Islet precursor cell (in vitro differentiated cells): ENCODE results near the gene TNFRSF14.
"Not testable (repeated sequence)": the region's sequence is repeated elsewhere in the genome, so short reads cannot be mapped to it uniquely, and the experiment has no call there.

Experiments
- DNase-seq: peaks from one replicate; pipeline ENCODE4 v3.0.0-alpha.2; 2018

Gene TNFRSF14

DNA sequence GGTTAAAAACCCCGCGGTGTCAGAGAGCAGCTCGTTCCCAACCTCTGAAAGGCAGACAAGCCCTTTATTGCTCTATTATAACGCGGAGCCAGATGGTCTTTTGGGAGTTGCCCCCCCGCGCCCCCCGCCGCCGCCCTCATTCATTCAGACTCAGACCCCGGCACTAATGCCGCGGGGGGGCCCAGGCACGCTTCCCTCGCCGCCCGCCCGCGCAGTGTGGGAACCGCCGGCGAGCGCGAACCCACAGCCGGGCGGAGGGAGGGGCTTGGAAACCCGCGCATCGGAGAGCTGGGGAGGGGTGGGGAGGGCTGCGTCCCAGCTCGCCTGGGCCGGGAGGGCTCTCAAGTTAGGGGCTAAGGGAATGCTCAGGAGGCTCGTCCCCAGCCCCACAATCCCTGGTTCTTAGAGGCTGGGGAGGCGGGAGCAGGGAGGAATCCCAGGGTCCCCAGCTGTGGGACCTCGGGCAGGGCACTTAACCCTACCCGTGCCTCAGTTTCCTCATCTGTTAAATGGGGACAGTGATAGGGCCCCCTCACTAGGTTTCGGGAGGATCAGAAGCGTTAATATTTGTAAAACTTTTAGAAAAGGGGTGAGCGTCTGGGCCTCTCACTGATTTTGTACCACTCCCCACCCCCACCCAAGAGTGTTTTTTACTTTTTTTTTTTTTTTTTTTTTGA is 15.2 kb upstream of the TNFRSF14 start:
- DNase-seq: no peak

DNA sequence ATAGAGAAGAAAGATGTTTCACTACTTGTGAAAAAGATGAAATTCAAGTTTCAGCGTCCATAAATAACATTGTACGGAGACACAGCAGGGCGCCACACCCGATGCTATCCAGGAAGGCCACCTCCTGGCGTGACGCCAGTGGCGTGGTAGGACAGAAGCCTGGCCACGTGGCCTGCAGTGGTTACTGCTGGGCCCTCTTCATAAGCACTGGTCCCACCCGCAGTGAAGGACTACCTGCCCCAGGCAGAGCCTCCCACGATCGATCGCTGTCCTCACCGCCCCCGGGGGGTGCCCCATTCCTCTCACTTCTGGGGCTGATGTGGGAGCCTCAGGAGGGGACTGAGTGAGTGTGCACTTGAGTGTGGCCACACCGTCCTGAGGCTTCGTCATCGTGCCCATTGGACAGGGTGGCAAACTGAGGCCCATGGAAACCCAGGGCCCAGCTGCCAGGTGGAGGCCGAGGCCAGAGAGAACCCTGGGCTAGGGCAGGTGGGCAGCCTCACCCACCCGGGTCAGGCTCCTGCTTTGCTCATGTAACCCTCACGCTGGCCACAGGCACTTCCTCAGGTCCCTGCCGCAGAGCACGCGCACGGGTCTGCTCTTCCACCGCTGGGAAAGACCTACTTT is 14.4 kb upstream of the TNFRSF14 start:
- no peak for DNase-seq

DNA sequence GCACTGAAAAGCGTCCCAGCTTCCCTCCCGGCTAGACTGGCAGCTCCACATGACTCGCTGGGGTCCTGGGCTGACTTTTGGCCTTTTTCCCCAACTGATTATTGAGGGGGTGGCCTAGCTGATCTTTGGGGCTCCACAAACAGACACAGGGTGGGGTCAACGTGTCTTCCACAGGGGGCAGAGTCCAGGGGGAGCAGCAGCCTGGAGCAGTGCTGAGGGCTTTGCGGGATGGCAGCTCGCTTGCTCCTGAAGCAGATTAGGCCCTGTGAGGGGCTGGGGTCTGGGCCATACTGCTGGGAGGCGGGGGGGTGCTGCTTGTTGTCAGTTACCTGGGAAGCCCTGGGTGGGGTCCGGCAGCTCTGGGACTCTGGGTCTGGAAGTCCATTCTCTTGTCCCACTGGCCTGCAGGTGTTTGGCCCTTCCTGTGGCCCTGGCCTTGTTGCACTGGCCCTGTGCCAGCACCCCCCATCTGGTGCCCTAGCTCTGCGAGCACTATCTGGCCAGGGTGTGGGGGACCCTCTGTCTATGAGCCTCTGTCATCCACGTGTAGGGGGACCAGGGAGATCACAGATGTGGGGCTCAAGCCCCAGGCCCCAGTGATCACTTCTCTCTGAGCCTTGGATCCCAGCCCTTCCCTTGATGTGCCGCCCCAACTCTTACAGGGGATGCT is 13.8 kb upstream of the TNFRSF14 start:
- DNase-seq: no peak

DNA sequence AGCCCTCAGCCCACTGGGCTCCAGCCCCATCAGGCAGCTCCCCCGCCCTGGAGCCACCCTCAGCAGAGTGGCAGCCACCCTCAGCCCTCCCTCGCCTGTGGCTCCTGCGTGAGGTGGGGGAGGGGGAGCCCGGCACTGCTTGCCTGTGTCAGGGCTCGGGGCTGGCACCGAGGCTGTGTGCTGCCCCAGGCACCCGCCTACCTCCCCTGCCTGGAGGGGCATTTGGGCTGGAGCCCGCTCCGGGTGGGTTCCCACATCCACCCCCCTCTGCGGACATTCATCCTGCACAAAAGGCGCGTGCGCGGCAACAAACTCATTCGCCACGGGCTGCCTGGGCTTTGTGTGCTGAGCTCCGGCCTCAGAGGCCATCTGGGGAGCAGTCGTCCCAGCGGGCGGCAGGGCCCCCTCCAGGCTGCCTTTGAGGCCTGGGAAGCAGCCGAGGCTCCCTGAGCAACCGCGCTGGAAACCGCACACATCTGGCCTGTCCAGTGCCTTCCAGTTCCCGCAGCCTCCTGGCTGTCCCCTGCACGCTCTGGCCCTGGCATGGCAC is 12.6 kb upstream of the TNFRSF14 start:
- peak; percentile 71 for DNase-seq

DNA sequence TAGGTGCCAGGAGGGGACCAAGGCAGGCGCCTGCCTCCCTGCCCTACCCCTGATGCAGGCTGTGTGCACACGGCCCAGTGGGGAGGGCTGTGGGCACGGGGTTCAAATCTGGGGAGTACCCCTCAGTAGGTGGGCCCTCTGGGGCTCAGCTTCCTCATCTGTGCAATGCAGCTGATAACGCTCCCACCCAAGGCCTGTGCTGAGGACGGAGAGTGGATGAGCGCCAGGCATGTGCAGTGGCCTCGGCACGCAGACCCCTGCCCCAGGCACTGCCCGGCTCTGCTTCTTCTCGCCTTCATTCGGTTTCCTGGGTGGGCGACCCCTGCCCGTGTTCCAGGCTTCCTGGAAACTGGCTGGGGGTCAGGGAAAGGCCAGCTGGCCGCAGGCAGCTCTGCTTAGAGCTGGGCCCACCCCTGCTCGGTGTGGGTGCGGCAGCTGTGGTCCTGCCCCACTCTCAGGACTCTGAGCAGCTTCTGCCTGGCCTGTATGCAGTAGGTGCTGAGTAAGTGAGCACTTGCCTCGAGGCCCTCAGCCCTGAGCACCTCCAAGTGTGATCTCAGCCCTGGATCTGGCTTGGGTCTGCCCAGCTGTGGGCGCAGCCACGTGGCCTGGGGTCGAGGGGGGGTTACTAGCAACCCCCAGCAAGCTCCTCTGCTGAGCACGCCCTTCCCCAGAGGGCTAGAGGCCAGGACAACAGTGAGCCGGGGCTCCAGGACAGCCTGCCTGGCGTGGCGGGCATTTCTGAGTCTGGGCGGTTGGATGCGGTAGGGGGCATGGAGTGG is 11.9 kb upstream of the TNFRSF14 start:
- DNase-seq: no peak

DNA sequence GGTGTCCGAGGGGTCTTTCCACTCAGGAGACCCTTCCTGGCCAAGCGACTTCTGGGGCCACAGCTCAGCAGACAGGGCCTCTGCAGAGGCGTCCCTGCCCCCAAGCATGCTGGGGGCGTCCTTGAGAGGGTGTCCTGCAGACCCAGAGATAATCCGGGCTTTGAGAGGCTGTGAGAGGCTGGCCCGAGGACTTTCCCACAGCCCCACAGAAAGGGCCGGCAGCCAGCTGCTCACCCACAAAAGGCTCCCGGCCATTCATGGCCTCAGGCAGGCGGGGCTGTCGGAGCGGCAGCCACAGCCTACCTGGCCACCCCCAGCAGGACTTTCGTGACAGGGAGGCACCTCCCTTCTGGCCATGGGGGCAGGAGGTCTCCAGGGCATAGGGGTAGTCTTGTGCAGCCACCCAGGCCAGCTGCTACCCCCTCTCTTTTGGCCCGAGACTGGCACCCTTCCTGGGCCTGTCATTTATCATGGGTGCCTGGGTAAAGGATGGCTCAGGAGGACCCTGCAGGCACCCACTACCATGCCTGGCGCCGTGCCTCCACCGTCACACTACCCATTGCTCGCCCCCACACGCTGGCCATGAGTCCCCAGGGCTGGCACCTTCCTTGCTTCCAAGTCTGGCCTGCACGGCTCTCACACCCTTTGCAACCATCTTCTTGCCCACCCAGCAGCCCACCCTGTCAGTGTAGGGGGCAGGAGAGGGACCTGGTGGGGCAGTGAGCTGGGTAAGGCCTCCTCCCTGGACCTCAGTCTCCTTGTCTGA is 11.1 kb upstream of the TNFRSF14 start:
- DNase-seq: no peak

DNA sequence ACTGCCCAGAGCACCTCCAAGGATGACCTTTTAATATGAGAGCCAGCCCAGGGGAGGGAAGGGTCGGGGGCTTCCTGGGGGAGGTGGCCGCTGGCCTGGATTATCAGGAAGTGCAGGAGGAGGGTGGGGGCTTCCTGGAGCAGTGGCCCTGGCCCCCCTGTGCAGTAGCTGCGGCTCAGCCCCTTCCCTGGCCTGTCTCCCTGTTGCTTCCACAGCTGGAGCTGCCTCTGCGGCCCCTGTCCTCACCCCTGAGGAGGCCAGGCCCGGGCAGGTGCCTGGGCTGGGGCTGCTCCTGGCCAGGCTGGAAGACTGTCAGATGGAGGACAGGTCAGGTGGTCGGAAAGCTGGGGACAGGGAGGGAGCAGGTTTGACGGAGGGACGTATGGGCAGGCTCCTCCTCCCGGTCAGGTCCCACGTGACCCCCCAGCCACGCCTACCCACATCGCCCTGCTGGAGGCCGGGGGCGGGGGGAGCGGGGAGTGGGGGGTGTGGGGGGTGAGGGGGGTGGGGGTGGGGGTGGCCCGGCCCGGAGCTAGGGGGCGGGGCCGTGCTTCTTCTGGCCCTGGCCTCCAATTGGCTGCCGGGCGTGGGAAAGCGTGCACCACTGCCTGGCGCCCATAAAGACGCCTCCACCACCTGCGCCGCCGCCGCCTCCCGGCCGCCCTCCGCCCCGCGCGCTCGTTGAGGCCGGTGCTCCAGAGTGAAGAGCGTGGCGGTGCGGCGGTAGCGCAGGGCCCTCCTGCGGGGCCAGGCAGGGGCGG is 10.2 kb upstream of the TNFRSF14 start:
- DNase-seq: peak; percentile 98

DNA sequence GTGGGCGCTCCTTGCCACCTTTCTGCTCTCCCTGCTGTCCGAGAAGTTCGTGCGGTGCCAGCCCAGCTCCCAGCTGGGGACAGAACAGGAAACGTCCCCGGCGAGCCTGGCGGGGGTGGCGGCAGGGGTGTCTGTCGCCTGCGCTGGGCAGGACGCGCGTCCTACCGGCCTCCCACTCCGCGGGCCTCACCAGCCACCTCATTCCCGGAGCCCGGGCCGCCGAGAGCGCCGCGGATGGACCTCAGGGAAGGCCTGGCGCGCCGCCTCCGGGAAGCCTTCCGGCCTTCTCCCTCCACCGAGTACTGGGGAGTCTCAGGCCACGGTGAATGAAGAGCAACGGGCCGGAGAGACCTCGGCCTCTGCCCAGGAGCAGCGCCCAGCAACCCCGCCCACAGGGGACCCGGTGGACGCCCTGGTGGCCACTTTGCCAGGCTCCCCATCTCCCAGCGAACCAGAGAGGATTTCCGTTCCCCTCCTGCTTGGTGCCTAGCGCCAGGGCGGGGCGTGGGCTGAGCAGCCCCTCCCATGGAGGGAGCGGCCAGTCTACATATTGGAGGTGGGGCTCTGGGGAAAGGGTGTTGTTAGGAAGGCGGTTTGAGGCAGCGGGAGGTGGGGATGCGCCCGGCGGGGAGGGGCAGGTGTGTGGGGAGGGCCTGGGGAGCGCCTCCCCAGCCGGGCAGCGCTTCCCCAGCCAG is 9.5 kb upstream of the TNFRSF14 start:
- peak; percentile 94 for DNase-seq

DNA sequence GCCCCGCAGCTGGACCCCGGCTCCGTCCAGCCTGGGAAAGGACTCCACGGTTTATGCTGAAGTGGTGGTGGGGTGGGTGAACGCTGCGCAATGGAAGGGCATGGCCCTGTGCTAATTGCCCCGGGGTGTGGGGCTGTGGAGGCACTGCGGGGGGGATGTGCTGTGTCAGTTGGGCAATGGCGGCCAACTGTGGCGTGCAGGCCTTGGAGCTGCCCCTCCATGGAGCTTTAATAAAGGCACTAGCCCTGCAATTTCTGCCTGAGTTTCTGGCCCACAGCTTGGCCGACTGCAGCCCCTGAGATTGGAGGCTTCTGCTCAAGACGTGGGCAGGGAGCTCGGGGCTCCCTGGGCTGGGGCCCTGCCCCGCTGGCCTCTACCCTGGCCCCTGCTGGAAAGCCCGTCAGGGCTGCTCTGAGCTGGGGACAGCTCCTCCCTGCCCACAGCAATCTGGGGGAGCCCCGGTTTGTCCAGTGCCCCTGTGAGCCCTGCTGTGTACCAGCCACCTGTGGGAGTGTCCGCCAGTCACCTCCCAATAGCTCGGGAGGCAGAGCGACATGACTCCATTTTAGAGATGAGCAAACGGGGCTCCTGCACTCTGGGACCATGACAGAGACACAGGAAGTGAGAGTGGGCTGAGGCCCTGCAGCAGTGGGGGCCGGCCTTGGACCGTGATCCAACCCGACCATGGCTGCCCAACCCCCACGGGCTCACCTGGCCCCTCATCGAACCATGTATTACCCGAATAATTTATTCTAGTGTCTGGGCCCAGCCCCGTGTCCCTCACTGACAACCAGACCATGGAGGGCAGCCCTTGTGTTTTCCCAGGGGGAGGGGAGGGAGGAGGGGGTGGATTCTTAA is 8.7 kb upstream of the TNFRSF14 start:
- no peak for DNase-seq

DNA sequence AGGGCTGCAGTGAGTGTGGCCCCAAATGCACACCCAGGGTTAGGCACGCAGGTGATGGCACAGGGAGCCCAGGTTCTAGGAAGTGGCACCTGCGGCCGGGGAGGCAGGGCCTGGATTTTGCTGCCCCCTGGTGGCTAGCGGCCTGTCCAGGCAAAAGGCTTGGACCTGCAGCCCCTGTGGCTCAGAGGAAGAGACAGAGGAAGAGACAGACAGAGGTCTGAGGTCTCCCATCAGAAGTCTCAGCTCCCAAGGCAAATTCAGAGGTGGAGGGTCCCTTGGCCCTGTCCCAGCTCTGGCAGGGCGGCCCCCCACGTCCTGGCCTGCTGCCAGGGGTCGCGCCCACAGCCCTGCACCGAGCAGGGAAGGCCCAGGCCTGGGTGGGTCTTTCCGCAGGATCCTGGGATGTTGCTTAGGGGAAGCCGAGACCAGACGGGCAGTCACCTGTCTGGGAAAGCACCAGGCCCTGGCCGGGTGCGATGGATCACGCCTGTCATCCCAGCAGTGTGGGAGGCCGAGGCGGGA is 8.0 kb upstream of the TNFRSF14 start:
- peak; percentile 90 for DNase-seq

DNA sequence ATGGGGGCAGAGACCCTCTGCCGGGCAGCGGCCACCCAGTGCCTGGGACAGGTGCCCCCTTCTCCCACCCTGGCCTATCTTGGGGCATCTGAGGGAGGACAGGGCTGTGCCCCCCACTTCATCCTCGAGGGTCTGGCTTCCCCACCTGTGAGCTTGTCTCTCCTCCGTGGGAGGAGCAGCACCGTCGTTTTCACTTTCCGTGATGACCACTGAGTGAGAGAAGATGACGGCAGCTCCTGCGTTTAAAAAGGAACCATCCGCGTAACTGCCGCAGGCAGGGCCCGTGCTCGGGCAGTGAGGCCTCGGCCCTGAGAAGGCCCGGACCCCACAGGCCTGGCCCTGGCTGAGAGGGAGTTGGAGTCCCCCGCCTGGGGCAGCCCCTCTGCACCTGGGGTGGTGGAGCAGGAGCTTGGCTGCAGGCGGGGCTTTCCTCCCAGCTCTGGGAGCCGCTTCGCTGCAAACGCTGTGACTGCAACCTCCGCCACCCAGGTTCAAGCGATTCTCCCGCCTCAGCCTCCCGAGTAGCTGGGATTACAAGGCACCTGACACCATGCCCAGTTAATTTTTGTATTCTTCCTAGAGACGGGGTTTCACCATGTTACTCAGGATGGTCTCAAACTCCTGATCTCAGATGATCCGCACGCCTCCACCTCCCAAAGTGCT is 6.7 kb upstream of the TNFRSF14 start:
- not testable (repeated sequence) for DNase-seq

DNA sequence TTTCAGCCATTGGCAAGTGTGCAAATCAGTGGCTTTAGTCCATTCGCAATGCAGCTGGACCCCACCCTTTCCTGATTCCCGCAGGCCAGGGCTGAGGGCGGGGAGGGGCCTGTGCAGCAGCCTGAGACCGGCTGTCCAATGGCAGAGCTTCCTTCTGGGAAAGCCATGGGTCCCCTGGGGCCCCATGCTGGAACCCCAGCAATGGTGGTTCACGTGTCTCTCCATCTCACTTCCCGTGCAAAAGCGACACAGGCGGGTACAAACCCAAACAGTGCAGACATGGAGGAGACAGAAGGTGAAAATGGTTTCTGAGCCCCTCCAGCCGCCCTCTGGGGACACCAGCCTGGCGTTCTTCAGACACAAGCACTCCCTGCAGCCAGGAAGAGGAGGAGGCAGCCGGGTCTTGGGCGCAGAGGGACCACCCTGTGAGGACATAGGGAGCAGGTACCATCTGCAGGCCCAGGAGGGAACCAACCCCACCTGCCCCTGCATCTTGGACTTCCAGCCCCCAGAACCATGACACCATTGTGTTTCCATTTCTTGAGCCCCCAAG is 5.8 kb upstream of the TNFRSF14 start:
- DNase-seq: not testable (repeated sequence)

DNA sequence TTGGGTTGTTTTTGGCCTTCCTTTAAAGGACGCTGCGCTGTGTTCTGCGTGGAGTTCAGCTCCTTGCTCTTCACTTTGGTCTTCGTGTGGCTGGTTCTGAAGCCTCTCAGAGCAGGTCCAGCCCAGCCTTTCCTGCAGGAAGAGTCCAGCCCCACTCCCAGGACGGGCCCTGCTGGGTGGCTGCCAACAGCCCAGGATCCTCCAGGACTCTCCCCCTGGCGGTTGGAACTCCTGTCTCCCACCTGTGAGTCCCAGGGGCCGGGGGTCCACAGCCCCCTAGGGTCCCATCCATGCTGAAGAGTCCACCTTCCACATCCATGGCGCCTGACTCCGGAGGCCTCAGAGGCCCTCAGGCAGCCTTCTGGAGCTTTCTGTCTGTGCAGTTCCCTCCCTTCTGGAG is 4.6 kb upstream of the TNFRSF14 start:
- not testable (repeated sequence) for DNase-seq

DNA sequence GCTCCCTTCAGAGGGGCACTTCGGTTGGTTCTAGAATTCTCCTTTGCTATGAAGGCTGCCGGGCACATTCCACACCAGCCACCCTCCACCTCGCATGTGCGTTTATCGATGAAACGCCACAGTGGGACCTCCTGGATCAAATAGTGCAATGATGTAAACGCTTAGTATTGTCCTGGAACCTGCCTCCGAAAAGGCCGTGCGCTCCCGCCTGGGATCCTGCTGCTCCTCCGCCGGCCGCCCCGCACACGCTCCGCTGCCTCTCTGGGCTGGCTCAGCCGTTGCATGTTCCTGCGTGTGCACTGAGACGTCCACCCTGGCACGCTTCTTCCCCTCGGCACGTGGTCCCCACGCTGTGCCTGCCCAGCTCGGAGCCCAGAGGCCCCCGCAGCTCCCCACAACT is 4.0 kb upstream of the TNFRSF14 start:
- no peak for DNase-seq

DNA sequence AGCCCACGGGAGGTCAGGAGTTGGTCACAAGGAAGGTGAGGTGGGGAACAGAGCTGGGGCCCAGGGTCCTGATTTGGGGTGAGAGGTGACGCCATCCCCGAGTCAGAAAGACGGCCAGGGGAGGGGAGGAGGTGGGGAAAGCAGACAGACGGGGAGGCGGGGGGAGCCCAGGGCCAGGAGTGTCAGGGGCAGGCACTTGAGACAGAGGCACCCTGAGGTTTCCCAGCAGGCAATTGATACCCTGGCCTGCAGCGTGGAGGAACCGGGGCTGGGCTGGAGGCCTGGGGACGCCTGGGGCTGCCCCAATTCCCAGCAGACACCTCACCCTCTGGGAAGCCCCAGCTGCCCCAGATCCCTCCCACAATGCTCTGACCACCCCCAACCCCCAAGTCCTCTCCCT is 3.1 kb upstream of the TNFRSF14 start:
- DNase-seq: not testable (repeated sequence)

DNA sequence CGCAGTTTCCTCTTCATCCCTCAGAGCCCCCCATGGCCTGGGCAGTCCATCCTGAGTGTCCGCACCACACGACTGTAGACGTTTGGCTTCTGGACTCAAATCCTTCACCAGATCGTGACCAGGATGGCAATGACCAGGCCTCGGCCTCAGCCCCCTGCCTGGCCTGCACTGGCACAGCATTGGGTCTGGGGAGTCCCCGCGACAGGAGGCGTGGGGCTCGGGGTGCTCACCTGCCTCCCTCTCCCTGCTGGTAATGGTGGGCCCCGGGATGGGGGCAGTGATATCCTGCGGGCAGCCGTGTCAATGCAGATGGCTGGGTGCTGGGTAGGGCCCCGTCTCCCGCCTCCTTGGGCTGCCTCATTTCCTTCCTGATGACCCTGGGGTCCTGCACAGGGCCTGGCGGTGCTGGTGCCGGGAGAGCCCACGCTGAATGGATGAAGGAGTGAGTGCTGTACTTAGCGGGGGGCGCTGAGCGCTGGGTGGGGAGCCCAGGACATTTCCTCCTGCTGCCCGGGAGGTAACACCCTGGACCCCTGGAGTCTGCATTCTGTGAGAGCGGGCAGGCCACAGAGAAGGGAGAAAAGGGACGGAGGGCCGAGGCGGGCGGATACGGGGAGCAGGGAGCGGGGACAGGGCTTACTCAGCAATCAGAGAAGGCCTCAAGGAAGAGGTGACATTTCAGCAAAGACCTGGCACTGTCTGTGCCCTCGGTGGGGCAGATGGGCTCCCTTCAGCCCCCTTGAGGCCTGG is 2.1 kb upstream of the TNFRSF14 start:
- DNase-seq: no peak

DNA sequence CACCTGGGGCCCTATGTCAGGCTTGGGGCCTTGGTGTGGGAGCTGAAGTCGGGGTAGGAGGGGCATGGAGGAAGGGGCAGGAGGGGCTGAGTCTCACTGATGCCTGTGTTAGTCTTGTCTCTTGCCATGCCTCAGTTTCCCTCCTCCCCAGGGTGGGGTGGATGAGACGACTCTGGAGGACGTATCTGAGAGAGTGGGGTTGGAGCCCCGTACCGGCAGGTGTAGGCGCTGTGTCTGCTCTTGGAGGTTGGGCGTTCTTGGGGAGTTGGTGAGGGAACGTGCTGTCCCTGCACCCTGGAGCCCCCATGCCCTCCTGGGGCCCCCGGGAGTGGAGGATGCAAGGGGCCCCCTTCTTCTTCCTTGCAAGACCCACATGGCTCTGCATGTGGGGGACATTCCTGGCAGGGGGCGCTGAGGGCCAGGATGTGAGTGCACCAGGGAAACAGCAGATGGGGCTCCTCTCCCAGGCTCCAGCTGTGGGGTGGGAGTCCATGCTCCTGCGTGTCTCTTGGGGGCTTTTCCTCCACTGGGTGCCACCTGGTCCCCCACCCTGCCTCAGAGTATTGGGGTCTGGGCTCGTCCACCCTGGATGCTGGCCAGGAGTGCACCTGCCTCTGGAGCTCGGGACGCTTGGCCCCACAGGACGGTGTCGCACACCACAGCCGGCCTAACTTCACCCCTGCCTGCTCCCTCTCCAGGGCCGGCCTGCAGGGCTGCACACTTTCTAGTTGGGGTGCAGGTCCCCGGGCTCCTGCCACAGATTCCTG is 1.4 kb upstream of the TNFRSF14 start:
- no peak for DNase-seq
